ENCODE results near the gene ELOVL6.
A peak's percentile ranks its signal among the peaks of the same experiment; 100 is the strongest.
"Not testable (repeated sequence)": the region's sequence is repeated elsewhere in the genome, so short reads cannot be mapped to it uniquely, and the experiment has no call there.

Gene ELOVL6

GRCh38 chr4:110119880-110120279 is 78.5 kb downstream of the ELOVL6 start:
- DNase-seq, result peak; percentile 76

GRCh38 chr4:110119337-110119736 is 79.1 kb downstream of the ELOVL6 start:
- no peak for DNase-seq

DNA sequence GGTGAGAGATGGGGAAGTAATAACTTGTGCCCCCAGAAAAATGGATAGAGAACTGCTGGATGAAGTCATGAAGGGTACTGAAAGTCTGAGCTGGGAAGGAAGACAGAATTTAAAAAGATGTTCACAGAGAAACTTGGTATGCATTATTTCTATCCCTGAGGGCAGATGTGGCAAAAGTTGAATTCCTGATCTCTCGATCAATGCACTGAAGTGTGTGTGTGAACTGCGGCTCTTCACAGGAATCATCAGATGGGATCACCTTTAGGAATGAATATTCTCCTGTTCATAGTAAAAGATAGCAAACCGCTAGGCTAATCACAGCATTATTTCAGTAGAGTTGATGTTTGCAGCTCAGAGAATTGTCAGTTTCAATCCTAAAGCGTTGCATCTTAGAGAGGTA is 86.4 kb downstream of the ELOVL6 start:
- no peak for DNase-seq

- peak; percentile 29 for DNase-seq
These were observed 89.0 kb downstream of the ELOVL6 start for GRCh38 chr4:110109455-110109854.

GRCh38 chr4:110108960-110109359 is 89.5 kb downstream of the ELOVL6 start:
- DNase-seq, result no peak

DNA sequence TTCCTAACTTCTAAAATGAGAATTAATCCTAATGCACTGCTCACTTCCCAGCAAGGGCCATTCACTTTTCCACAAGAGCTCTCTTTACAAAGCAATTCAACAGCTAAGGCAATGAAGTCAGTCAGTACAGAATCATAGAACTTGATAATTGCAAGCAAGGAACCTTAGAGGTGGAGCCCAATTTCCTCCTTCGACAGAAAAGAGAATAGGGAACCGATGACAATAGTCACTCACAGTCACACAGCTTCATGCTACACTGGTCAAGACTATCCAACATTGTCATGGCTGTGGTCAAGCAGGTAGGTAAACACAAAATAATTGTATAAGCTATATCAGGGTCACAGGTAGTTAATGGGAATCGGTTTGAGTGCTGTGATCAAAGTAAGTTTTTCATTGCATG is 90.0 kb downstream of the ELOVL6 start:
- DNase-seq, result no peak

DNA sequence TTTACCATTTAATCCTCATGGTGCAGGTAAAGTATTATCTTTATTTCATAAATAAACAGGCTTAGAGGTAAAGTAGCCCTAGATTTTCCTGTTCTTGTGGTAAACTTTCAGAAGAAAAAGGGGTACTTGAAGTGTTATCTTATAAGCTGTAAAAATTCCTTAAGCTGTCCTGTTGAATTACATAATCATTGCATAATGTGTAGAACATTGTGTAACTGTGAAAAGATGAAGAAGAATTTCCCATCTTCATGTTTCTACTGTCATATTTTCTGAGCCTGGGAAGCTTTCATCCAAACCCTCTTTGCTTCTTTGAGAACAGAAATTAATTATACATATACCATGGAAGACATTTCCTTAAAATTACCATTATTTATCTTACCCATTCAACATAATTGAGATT is 90.5 kb downstream of the ELOVL6 start:
- peak; percentile 37 for DNase-seq

DNA sequence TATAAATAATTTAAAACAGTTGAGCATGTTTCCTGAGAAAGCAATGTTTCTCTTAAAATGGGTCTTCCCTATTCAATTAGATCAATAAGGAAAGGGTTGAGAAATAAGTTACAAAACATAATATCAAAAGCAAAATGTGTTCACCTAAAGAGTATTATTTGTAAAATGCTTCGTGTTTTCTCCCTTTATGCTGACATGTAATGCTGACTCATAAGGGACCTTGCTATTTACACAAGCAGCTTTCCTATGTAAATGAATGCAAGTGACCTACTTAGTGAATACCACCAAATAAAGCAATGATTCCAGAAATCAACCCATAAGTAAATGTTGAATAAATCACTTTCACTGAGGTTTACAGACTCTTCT is 91.5 kb downstream of the ELOVL6 start:
- DNase-seq, result peak; percentile 42

DNA sequence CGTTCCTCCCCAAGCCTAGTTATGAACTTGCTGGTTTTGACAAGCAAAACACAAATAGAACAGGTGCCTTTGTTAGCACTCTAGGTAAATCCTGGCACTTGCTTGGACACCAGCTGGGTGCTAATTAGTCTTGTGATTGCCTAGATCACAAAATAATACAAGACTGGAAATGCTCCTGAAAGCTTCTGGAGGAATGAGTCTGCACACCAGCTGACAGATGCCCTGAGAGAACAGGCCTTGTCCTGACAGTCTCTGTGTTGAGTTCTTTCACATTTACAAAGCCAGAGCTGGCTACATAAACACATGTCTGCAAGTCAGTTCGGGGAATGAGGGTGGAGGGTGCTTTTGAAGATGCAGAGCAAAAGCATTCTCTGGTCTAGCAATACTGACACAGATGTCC is 93.8 kb downstream of the ELOVL6 start:
- no peak for DNase-seq

DNA sequence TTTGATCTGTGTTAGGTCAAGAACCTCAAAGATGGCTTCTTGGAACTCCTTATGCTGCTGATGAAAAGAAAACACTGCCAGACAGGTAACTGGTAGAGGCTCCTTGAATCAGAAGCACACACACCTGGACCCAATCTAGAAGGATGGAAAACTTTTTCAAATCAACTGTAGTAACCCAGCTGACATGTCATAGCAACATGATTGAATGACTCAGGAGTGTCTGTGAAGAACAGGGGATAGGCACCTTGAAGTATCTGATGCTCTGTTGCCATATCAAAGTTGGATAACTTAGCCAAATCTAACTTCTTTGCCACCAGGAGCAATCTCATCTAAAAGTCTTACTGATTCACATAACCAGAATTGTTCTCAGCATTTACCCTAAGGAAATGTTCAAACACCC is 98.8 kb downstream of the ELOVL6 start:
- no peak for DNase-seq

DNA sequence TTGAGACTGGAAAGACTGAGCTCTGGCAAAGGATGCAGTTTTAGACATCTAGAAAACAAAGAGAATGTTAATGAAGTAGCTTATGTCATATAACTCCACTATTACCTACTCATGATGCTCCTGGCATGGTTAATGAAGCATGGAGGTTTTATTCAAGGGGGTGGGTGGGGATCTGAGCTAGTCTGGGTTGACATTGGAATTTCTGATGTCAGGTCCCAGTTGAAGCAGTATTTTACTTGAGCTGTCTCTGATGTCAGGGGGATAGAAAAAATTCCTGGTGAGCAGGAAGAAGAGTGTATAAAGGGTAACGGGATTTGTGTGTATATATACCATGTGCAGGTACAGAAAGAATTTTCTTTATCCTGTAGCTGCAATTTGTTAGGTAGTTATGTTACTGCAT is 102.0 kb downstream of the ELOVL6 start:
- DNase-seq, result no peak

DNA sequence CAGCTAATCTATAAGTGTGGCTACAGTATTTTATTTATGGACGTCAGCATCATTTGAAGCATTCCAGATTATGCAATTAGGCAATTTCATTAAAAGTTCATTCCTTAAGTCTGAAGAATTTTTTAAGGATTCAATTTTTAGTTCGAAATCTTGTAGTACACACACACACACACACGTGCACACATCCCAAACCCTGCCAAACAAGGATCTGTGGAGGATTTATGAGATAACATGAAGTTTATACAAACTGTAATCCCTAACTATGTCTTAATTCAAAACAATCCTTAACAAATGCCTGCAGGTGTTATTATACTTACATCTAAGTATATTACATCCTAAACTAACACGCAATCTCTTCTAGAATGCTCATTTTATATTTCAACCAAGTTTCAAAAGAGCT is 105.8 kb downstream of the ELOVL6 start:
- no peak for DNase-seq

DNA sequence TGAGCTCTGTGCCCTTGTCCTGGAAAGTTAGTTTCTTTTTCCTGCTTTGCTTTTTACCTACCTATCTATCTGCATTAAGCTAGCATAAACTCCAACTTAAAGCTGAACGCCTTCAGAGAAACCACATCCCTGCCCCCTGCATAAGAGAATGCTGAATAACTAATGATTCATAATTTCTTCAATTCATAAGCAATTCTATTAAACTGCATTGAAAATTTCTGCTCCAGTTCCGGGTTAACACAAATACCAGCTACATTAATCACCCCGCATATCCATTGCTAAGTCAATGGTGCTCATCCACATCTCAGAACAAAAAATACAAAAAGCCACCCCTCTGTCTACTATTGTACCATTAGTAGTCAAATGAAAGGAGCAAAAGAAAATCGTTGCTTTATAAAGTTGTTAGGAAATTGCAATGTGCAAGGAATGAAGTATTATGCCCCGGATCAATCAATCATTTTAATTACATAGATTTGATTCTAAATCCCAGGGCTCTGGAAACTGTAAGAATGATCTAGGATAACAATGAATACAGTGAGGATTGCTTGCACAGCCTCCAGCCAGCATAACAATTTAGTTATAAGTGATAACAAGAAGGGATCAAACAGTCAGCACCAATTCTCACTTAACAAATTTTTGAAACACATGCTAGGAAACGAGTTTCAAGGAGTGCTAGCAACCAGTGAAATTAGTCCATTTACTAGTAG is 106.8 kb downstream of the ELOVL6 start:
- peak; percentile 89 for DNase-seq

DNA sequence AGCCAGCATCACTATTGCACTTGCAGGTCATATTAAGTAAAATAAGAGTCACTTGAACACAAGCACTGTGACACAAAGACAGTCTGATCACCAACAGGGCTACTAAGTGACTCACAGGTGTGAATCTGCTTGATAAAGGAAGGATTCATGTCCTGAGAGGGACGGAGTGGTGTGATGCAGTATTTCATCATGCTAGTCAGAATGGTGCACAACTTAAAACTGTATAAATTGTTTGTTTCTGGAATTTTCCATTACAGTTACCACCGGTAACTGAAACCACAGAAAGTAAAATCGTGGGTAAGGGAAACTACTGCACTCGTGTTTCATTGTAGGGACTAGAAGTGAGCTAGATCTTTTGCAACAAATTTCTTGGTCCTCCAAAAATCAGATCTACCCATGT is 109.7 kb downstream of the ELOVL6 start:
- peak; percentile 69 for DNase-seq

DNA sequence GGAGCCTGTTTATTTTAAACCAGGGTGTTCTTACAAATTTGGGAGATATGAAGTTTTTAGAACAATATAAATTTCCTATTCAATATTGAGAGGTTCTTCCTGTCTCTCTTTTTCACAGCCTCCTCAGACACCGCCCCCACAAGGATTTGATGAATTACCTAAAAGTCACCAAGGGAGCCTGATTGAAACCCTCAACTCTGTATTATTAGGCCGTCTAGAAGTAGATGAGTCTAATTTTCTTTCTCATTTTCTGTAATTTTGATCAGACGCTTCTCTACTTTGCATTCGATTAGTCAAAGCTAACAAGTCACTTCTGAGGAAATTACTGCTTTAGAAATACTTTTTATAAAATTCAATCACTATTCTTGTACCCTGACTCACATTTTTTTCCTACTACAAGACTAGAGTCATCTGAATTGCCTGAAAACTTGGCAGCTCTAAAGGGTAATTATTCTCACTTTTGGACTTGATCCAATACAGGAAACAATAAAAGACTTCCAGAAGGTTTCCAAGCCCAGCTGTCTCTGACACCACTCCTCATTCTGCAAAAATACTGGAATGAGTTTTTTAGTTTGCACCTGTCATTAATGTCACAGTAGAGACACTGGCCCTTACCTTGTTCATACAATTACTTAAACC is 111.2 kb downstream of the ELOVL6 start:
- peak; percentile 92 for DNase-seq

- DNase-seq, result no peak
These were observed 113.3 kb downstream of the ELOVL6 start for GRCh38 chr4:110085131-110085530.

DNA sequence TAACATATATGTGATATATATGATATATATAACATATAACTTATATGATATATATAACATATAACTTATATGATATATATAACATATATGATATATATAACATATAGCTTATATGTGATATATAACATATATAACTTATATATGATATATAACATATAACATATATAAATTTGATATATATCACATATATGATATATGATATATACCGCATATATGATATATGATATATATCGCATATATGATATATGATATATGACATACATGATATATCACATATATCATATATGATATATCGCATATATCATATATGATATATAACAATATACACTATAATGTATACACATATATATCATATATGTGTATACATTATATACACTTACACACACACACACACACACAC is 114.3 kb downstream of the ELOVL6 start:
- DNase-seq, result no peak

GRCh38 chr4:110078148-110078547 is 120.3 kb downstream of the ELOVL6 start:
- DNase-seq, result not testable (repeated sequence)

DNA sequence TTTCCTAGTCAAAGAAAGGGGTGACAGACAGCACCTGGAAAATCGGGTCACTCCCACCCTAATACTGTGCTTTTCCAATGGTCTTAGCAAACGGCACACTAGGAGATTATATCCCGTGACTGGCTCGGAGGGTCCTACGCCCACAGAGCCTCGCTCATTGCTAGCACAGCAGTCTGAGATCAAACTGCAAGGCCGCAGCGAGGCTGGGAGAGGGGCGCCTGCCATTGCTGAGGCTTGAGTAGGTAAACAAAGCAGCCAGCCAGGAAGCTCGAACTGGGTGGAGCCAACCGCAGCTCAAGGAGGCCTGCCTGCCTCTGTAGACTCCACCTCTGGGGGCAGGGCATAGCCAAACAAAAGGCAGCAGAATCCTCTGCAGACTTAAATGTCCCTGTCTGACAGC is 121.6 kb downstream of the ELOVL6 start:
- not testable (repeated sequence) for DNase-seq

- no peak for DNase-seq
These were observed 122.5 kb downstream of the ELOVL6 start for GRCh38 chr4:110075891-110076290.

DNA sequence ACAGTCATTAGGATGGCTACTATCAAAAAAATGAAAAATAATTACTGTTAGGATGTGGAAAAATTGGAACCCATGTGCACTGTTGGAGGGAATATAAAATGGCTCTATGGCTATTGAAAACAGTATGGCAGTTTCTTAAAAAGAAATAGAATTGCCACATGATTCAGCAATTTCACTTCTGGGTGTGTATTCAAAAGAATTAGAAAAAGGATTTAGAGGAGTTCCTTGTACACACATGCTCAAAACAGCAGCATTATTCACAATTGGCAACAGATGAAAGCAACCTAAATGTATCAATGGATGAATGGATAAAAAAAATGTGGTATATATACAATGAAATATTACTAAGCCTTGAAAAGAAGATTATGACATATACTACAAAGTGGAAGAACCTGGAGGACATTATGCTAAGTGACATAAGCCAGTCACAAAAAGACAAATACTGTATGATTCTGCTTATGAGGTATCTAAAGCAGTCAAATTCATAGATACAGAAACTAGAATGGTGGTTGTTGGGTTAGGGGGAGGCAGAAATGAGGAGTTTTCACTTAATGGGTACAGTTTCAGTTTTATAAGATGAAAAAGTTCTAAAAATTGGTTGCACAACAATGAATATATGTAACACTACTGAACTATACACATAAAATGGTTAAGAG is 123.2 kb downstream of the ELOVL6 start:
- DNase-seq, result no peak

- DNase-seq, result no peak
These were observed 123.8 kb downstream of the ELOVL6 start for GRCh38 chr4:110074570-110074969.

DNA sequence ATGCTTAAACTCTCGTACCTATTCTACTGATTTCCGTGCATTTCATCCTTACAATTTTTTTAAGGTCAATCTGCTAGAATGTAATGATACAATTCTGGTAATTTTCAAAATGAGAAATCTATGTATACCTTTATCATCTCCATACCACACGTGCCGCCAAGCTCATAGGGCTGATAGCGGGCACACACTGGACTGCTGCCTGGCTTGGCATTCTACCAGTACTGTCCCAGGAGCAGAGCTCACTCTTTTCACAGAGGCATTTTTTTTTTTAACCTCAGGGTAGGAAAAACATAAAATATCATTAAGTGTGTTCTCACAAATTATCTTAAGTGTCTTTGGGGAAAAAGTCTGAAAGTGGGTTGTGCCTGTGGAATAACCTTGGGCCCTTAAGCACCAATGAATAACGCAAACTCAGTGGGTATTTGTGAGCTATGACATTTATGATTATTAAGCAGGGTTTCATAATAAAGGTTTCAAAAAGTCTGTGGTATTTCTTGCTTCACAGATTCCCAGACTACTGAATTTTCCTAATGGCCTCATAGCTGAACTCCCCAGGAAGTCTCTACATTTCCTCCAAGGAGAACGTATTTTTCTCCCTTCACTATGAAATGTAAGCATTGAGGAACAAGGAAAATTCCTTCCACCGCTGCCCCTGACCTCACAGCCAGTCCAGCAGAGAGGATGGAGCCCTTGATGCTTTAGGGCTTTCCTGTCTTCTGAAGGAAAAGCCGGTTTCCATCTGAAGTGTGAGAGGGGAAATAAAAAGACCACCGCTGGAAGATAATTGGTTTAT is 125.2 kb downstream of the ELOVL6 start:
- DNase-seq, result no peak

- DNase-seq, result no peak
These were observed 126.9 kb downstream of the ELOVL6 start for GRCh38 chr4:110071466-110071865.
